ENCODE results near the gene SIRT4. TPM values are rescaled to one million over a fixed set of nuclear protein-coding genes. Genes with fewer than 3 reads are reported as not detected.
"Not testable (repeated sequence)": the region's sequence is repeated elsewhere in the genome, so short reads cannot be mapped to it uniquely, and the experiment has no call there.

Gene SIRT4, protein sequence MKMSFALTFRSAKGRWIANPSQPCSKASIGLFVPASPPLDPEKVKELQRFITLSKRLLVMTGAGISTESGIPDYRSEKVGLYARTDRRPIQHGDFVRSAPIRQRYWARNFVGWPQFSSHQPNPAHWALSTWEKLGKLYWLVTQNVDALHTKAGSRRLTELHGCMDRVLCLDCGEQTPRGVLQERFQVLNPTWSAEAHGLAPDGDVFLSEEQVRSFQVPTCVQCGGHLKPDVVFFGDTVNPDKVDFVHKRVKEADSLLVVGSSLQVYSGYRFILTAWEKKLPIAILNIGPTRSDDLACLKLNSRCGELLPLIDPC
- 1 to 10 TPM; 1.2 to 1.4 TPM for total RNA-seq

DNA sequence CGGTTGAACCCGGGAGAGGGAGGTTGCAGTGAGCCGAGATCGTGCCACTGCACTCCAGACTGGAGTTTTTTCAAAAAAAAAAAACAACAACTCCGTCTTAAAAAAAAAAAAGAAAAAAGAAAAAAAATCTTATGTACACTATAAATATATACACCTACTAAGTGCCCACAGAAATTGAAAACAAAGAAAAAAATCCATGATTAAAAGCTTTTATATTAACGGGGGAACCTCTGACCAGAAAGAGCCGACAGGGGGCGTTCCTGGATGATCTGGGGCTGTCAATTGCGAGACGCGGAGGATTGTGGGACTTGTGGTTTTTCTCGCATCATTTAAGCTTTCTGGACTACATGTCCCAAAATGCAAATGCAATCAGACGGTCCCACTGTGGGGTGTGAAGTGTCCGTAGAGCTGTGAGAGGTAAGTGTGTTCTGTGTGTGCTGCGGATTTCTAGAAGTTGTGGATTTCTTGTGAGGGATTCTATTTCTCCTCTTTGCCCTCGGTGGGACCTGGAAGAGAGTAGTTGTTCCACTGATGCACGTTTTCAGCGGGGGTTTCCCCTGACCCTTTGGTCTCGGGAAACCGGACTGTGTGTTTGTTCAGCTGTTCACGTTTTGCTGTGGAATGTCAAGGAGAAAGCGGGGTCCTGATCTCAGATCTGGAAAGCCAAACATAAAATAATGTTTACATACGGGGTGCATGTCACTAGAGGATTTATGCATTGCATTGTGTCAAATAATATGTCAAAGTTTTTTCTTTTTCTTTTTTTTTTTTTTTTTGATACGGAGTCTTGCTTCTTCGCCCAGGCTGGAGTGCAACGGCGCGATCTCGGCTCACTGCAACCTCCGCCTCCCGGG, at the start of gene SIRT4:
TSS of gene SIRT4 (plus strand) at position 360 of the 854 bp plus-strand sequence. CDS start 1,241 bp downstream, outside the sequence.
- Mint-ChIP-seq H3K9me3 (ENCODE audit: insufficient read depth) (no peaks in the 10 kb centered on the region), H3K27me3 (ENCODE audit: low read depth) (no peaks in the 10 kb centered on the region), H3K27ac (peak within 1 kb of the TSS; percentile 78), H3K4me1 (ENCODE audit: low read depth) (peaks cover 9% of the 10 kb centered on the region), H3K4me3 (peak within 1 kb of the TSS; percentile 90), H3K36me3 (ENCODE audit: low read depth) (peaks cover 1% of the 10 kb centered on the region)
- ChIA-PET POLR2A (interaction anchor here (0.6 to 4.4 kb wide), 5 partner anchors 10 to 136 kb away, joined by 4 to 159 read pairs (median 5); partner anchors contain the start of genes COX6A1, RNU4-1, RNU4-2 and RPLP0), CTCF (interaction anchor here (0.6 to 3.9 kb wide), 28 partner anchors 8 to 384 kb away, joined by 3 to 54 read pairs (median 3); partner anchors contain the start of genes MLEC, PLA2G1B, RNU4-1 and RNU4-2)
- peak; percentile 96 for DNase-seq
- ATAC-seq, result peak; percentile 99

DNA sequence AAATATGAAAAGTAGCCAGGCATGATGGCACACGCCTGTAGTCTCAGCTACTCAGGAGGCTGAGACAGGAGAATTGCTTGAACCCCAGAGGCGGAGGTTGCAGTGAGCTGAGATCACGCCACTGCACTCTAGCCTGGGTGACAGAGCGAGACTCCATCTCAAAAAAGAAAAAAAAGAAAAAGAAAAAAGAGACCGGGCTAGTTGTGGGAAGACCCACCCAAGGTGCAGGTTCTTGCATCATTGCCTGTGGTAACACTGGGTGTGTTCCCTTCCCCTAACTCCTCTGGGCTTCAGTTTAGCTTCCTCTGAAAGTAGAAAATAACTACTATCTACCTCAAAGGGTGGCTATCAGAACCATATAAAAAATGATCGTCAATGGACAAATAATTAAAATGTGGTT, 48.8 kb upstream of the SIRT4 start:
- H3K27me3 Mint-ChIP-seq (ENCODE audit: low read depth); H3K9me3 Mint-ChIP-seq (ENCODE audit: insufficient read depth): not testable (repeated sequence)
- peak overlapping the region; percentile 60 for H3K4me3 Mint-ChIP-seq
- H3K27ac Mint-ChIP-seq, result peak overlapping the region; percentile 88
- ATAC-seq (peak; percentile 36), DNase-seq (peak; percentile 68)
- H3K4me1 Mint-ChIP-seq (ENCODE audit: low read depth), result peaks cover 82% of the 10 kb centered on the region
- peaks cover 59% of the 10 kb centered on the region for H3K36me3 Mint-ChIP-seq (ENCODE audit: low read depth)
- CTCF ChIA-PET, result interaction anchor here (1.9 to 24.5 kb wide), 5 partner anchors 8 to 52 kb away, joined by 9 to 922 read pairs (median 34); partner anchors contain the start of genes PXN and RPLP0
- POLR2A ChIA-PET, result interaction anchor here (1.3 to 9.8 kb wide), 5 partner anchors 9 to 53 kb away, joined by 3 to 113 read pairs (median 9); partner anchors contain the start of genes PXN, RNU4-1, RNU4-2 and RPLP0

DNA sequence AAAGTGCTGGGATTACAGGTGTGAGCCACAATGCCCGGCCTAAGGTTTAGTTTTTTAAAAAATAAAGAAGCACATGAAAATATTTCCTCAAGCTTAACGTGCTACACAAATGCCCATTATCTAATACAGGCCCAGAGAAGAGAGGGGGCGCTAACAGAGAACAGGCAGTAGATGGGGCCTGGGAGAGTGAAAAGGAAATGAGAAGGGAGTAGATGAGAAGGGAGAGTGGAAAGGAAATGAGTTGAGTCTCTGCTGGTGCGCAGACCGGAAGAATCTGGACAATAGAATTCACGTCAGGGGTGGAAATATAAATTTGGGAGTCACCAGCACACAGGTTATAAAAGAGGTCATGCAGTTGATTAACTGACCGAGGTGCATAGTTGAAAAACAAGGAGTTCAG, 47.3 kb upstream of the SIRT4 start:
- no peak overlapping the region for H3K4me3 Mint-ChIP-seq
- H3K36me3 Mint-ChIP-seq (ENCODE audit: low read depth), result peaks cover 51% of the 10 kb centered on the region
- CTCF ChIA-PET, result interaction anchor here (0.8 to 24.5 kb wide), 8 partner anchors 7 to 54 kb away, joined by 3 to 922 read pairs (median 16); partner anchors contain the start of genes PXN and RPLP0
- no peak for ATAC-seq
- no peaks in the 10 kb centered on the region for H3K27me3 Mint-ChIP-seq (ENCODE audit: low read depth)
- POLR2A ChIA-PET, result interaction anchor here (0.7 to 9.8 kb wide), 3 partner anchors 27 to 54 kb away, joined by 4 to 113 read pairs (median 7); partner anchors contain the start of genes RNU4-1, RNU4-2 and RPLP0
- H3K9me3 Mint-ChIP-seq (ENCODE audit: insufficient read depth), result no peaks in the 10 kb centered on the region
- peaks cover 79% of the 10 kb centered on the region for H3K4me1 Mint-ChIP-seq (ENCODE audit: low read depth)
- no peak for DNase-seq
- H3K27ac Mint-ChIP-seq, result peak overlapping the region; percentile 36

DNA sequence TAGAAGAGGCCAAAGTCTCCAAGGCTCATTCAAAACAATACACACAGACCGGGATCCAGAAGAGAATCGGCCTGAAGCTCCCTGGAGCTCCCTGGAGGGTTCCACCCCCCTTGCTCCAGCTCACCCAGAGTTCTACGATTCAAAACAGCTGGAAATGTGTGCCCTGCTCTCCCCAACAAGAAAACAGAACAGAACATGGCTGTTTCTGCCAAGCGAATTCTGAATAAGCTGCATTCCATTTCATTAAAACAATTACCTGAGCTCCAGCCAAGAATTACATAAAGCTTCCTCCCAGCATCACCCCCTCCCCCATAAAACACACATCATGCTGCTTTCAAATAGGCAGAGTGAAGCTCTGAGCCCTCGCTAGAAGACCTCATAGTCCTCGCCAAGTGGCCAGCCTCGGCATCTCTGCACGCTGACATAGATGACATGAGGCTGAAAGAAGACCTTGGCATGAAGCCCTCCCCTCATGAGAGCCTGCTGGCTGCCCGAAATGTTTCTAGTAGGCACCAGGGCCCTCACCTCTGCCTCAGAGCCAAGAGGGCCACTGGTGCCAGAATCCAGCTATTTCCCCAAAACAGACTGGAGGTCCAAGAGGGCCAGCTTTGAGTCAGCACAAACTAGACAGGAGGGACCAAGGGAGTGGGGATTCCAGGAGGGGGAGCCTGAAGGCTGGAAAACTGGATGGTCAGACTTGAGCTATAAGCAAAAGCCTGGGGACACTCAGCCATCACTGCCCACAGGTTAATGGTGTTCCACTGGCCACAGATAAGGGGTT, 44.9 kb upstream of the SIRT4 start:
- DNase-seq, result no peak
- CTCF ChIA-PET, result interaction anchor here (1.0 to 24.5 kb wide), 5 partner anchors 8 to 28 kb away, joined by 3 to 922 read pairs (median 8); partner anchors contain the start of gene PXN
- Mint-ChIP-seq H3K27ac (peak overlapping the region; percentile 1), H3K9me3 (ENCODE audit: insufficient read depth) (no peaks in the 10 kb centered on the region), H3K27me3 (ENCODE audit: low read depth) (no peaks in the 10 kb centered on the region), H3K36me3 (ENCODE audit: low read depth) (peaks cover 50% of the 10 kb centered on the region), H3K4me3 (no peak overlapping the region), H3K4me1 (ENCODE audit: low read depth) (peaks cover 81% of the 10 kb centered on the region)
- ATAC-seq, result no peak
- POLR2A ChIA-PET, result interaction anchor here (0.7 to 11.8 kb wide), 3 partner anchors 29 to 56 kb away, joined by 4 to 224 read pairs (median 8); partner anchors contain the start of genes RNU4-1, RNU4-2 and RPLP0

DNA sequence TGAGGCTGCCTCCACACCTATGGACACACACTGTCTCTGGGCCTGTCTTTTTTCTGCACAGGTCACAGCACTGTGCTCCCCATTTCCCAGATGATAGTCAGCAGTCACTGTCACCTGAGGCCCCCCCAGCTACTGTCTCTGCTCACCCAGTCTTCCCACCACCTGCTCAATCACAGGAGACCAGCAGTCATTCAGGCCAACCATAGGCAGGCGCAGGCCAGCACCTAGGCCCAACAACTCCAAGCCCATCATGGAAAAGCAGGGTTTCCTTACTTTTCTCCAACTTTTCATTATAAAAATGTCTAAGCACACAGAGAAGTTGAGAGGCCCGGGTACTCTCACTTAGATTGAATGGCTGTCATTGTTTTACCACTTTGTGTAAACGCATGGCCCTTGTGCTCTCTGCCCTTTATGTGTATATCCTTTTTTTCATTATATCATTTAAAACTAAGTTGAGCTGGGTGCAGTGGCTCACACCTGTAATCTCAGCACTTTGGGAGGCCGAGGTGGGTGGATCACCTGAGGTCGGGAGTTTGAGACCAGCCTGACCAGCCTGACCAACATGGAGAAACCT, 43.7 kb upstream of the SIRT4 start:
- ChIA-PET POLR2A (interaction anchor here (1.7 to 11.8 kb wide), 3 partner anchors 26 to 57 kb away, joined by 3 to 224 read pairs (median 8); partner anchors contain the start of genes RNU4-1, RNU4-2 and RPLP0), CTCF (interaction anchor here (1.0 to 24.5 kb wide), 3 partner anchors 7 to 30 kb away, joined by 3 to 922 read pairs (median 53); no protein-coding TSS in a partner anchor)

DNA sequence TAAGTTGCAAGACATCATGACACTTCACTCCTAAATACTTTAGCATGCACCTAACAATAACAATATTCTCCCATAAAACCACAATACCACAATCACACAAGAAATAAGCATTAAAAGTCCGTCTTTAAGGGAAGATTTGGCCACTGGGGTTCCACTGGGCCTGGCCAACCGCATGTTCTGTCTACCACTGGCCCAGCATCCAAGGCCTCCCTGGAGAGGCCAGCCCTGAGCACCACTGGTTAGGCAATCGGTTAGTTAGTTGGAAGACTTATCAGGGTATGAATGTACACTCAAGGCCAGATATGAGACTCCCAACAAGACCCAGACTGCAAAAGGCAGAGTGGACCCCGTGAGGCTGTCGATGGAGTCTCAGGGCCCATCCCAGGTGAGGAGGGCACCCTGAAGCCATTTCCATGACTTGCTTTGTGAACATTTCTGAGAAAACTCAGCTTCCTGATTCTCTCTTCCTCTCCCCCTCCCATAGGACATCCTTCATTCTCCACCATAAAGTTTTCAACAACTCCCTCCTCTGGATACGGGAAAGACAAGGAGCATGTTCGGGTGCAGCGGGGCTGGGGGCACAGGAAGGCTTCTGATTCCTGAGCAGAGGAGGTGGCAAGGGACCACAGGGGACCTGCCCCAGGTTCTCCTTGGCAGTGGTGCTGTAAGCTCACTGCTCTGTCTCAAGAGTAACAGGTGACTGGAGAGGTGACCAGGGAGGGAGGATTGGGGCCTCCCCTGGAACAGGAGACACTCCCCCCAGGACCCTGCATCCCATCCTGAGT, 42.5 kb upstream of the SIRT4 start:
- ChIA-PET POLR2A (interaction anchor here (0.6 to 11.8 kb wide), 3 partner anchors 13 to 32 kb away, joined by 3 to 224 read pairs (median 3); partner anchors contain the start of genes RNU4-1 and RNU4-2), CTCF (interaction anchor here (5.8 to 24.5 kb wide), 2 partner anchors 8 to 31 kb away, joined by 53 to 922 read pairs; no protein-coding TSS in a partner anchor)
- H3K27ac Mint-ChIP-seq, result peak overlapping the region; percentile 20
- H3K27me3 Mint-ChIP-seq (ENCODE audit: low read depth), result no peaks in the 10 kb centered on the region
- H3K4me1 Mint-ChIP-seq (ENCODE audit: low read depth), result peaks cover 82% of the 10 kb centered on the region
- H3K4me3 Mint-ChIP-seq, result no peak overlapping the region
- DNase-seq (no peak), ATAC-seq (no peak)
- no peaks in the 10 kb centered on the region for H3K9me3 Mint-ChIP-seq (ENCODE audit: insufficient read depth)
- H3K36me3 Mint-ChIP-seq (ENCODE audit: low read depth), result peaks cover 56% of the 10 kb centered on the region

More for the DNA sequence above, 43.7 kb upstream of the SIRT4 start:
- Mint-ChIP-seq H3K4me1 (ENCODE audit: low read depth) (peaks cover 81% of the 10 kb centered on the region), H3K27ac (peak overlapping the region; percentile 46), H3K9me3 (ENCODE audit: insufficient read depth) (no peaks in the 10 kb centered on the region), H3K36me3 (ENCODE audit: low read depth) (peaks cover 53% of the 10 kb centered on the region), H3K27me3 (ENCODE audit: low read depth) (no peaks in the 10 kb centered on the region), H3K4me3 (no peak overlapping the region)
- no peak for ATAC-seq
- DNase-seq, result no peak

DNA sequence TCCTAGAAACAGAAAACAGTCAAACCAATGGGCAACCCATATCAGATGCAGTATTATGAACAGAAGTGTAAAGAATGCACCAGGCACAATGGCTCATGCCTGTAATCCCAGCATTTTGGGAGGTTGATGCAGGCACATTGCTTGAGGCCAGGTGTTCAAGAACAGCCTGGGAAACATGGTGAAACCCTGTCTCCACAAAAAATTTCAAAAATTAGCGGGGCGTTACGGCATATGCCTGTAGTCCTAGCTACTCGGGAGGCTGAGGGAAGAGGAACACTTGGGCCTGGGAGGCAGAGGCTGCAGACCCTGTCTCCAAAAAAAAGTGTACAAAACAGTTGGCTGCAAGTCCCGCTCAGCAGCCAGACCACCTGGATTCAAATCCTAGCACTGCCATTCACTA, 41.5 kb upstream of the SIRT4 start:
- no peak overlapping the region for H3K4me3 Mint-ChIP-seq

DNA sequence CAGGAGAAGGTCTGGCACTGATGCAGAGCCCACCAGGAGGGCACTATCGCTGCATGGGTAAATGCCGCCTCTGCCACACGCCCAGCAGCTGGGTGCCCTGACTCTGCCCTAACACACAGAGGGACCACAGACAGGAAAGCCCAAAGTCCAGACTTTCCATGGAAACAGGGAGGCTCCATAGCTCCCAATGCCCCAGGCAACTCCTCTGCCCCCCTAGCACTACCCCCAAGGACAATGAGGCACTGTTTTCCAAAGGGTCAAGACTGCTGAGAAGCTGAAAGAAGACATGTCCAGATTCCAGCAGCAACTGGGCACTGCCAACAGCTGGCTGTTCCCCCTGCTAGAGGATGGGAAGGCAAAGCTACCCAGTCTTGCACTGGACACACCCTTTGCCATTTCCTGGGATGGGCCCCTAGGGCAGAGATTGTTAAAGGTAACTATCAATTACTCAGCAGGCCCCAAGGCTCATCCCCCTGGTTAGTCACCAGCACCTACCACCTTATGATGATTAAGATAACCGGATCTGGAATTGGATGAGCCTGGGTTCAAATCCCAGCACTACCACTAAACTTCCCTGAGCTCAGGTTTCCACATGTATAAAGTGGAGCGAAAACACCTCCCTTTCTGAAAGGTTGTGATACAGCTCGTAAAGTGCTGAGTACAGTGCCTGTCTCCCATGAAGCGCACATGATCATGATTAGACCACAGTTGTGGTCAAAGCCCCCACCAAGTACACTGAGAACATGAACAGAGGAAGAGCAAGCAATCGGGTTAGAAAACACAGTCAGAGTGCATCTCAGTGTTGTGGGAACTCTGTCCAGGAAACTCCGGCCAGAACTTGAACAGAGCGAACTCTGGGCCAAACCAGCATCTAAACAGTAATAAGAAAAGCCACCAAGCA, 39.9 kb upstream of the SIRT4 start:
- H3K27me3 Mint-ChIP-seq (ENCODE audit: low read depth), result no peaks in the 10 kb centered on the region
- ATAC-seq (peak; percentile 37), DNase-seq (peak; percentile 74)
- peak overlapping the region; percentile 61 for H3K27ac Mint-ChIP-seq
- H3K36me3 Mint-ChIP-seq (ENCODE audit: low read depth), result peaks cover 45% of the 10 kb centered on the region
- no peaks in the 10 kb centered on the region for H3K9me3 Mint-ChIP-seq (ENCODE audit: insufficient read depth)
- H3K4me1 Mint-ChIP-seq (ENCODE audit: low read depth), result peaks cover 74% of the 10 kb centered on the region
- peak overlapping the region; percentile 81 for H3K4me3 Mint-ChIP-seq
- ChIA-PET CTCF (interaction anchor here (0.9 to 24.5 kb wide), 6 partner anchors 10 to 61 kb away, joined by 3 to 922 read pairs (median 35); partner anchors contain the start of genes RPLP0 and SIRT4), POLR2A (interaction anchor here (1.0 to 11.8 kb wide), 10 partner anchors 9 to 141 kb away, joined by 3 to 224 read pairs (median 10); partner anchors contain the start of genes RNU4-1, RNU4-2 and RPLP0)

More for the DNA sequence above, 41.5 kb upstream of the SIRT4 start:
- Mint-ChIP-seq H3K36me3 (ENCODE audit: low read depth) (peaks cover 52% of the 10 kb centered on the region), H3K9me3 (ENCODE audit: insufficient read depth) (no peaks in the 10 kb centered on the region), H3K27ac (no peak overlapping the region), H3K4me1 (ENCODE audit: low read depth) (peaks cover 78% of the 10 kb centered on the region), H3K27me3 (ENCODE audit: low read depth) (no peaks in the 10 kb centered on the region)
- ChIA-PET CTCF (interaction anchor here (3.0 to 24.5 kb wide), 3 partner anchors 9 to 59 kb away, joined by 17 to 922 read pairs (median 53); partner anchors contain the start of gene RPLP0), POLR2A (interaction anchor here (2.0 to 11.8 kb wide), 2 partner anchors 31 to 33 kb away, joined by 13 to 224 read pairs; partner anchors contain the start of genes RNU4-1 and RNU4-2)
- ATAC-seq (no peak), DNase-seq (no peak)

Measured in activated CD8-positive, alpha-beta T cell treated with anti-CD3 and anti-CD28 coated beads, Interleukin-2, amount 10 ng/mL, durations not matched to agents 7 days and 5 days (primary cell).